HepG2 (cell line): ENCODE measurements around the gene POLDIP3.
"Not testable (repeated sequence)": the region's sequence is repeated elsewhere in the genome, so short reads cannot be mapped to it uniquely, and the experiment has no call there.

Source experiments
- ASH2L ChIP-seq: fragments of 300-600, 200-600 bp; sonication (generic); IDR thresholded peaks from 2 replicates; pipeline ENCODE4 v1.7.0; 2017; ENCODE audit warnings: low read depth, mild to moderate bottlenecking, moderate library complexity, mixed read lengths, low read length; ENCODE audit not compliant: insufficient read length
- HDAC6 ChIP-seq: fragments of 200-600 bp; sonication (generic); IDR thresholded peaks from 2 replicates; pipeline ENCODE4 v1.7.0; 2017; ENCODE audit warnings: mild to moderate bottlenecking, antibody characterized with exemption, low read length, low read depth
- KMT2B ChIP-seq: IDR thresholded peaks from 2 replicates; pipeline ENCODE4 v1.6.1; 2016; ENCODE audit warnings: missing genetic modification reagents, missing compliant biosample characterization
- POLR2A ChIP-seq, 2 experiments: IDR thresholded peaks; 2 replicates each; pipeline ENCODE4 v1.6.1; 2011; ENCODE audit warnings: low read depth in 2 of 2, low read length in 2 of 2, mild to moderate bottlenecking in 1 of 2, moderate library complexity in 1 of 2; ENCODE audit not compliant: insufficient read depth in 1 of 2
- TP53 ChIP-seq: sonication (generic); formaldehyde crosslinking; conservative IDR thresholded peaks from 2 replicates; pipeline ENCODE4 v1.4.0; 2020; ENCODE audit warnings: missing genetic modification reagents
- ZNF350 ChIP-seq: sonication (generic); formaldehyde crosslinking; IDR thresholded peaks from 2 replicates; pipeline ENCODE4 v1.4.0; 2020; ENCODE audit warnings: mild to moderate bottlenecking, low read depth, missing genetic modification reagents, borderline replicate concordance
- ZNF546 ChIP-seq: sonication (generic); formaldehyde crosslinking; conservative IDR thresholded peaks from 2 replicates; pipeline ENCODE4 v1.8.1; 2023; ENCODE audit warnings: mild to moderate bottlenecking, missing genetic modification reagents
- ZNF614 ChIP-seq: IDR thresholded peaks from 2 replicates; pipeline ENCODE4 v1.6.1; 2018; ENCODE audit warnings: missing biosample characterization, missing genetic modification reagents, inconsistent platforms, borderline replicate concordance
- TF ChIP-seq, protein P1 (sequence below): sonication (generic); formaldehyde crosslinking; IDR thresholded peaks from 2 replicates; pipeline ENCODE4 v1.9.0; 2022; ENCODE audit warnings: low read depth, missing genetic modification reagents
- TF ChIP-seq, protein P2 (sequence below), 2 experiments: fragments of 450-650 bp in 1 of 2; sonication (generic) in 1 of 2; formaldehyde crosslinking in 1 of 2; IDR thresholded peaks; 2 replicates each; pipeline versions ENCODE4 v1.6.1 to v1.8.0; 2016 to 2022; ENCODE audit warnings: antibody characterized with exemption in 1 of 2, mild to moderate bottlenecking in 1 of 2, missing genetic modification reagents in 1 of 2

DNA sequence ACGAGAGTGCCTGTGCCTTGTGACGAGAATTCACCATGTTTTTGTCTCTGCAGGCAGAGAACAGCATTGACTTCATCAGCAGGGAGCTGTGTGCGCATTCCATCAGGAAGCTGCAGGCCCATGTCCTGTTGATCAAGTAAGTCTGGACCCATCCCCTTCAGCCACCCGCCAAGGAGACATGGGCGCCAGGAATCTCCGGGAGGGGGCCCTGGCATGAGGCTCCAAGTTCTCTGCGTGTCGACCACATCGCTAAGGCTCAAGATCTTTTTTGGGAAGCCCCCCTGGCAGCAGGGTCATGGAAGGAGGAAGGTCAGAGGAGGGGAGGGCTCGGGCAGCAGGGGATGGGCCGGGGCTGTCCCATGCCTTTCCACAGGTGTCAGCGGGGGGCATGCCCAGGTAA lies 43.6 kb downstream of the POLDIP3 start:
- TF ChIP-seq HDAC6; ASH2L; TP53 (CRISPR knock-in tag); POLR2A (IDR thresholded peaks at IDR 0.05; ENCODE audit: insufficient read depth in 1 of 2, low read depth in 2 of 2, low read length in 2 of 2); KMT2B (CRISPR knock-in tag); ZNF546; ZNF614 (CRISPR knock-in tag); ZNF350: not testable (repeated sequence)
- TF ChIP-seq, protein P1, sequence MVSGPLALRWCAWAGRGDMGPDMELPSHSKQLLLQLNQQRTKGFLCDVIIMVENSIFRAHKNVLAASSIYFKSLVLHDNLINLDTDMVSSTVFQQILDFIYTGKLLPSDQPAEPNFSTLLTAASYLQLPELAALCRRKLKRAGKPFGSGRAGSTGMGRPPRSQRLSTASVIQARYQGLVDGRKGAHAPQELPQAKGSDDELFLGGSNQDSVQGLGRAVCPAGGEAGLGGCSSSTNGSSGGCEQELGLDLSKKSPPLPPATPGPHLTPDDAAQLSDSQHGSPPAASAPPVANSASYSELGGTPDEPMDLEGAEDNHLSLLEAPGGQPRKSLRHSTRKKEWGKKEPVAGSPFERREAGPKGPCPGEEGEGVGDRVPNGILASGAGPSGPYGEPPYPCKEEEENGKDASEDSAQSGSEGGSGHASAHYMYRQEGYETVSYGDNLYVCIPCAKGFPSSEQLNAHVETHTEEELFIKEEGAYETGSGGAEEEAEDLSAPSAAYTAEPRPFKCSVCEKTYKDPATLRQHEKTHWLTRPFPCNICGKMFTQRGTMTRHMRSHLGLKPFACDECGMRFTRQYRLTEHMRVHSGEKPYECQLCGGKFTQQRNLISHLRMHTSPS (CRISPR knock-in tag), result not testable (repeated sequence)
- TF ChIP-seq, protein P2, sequence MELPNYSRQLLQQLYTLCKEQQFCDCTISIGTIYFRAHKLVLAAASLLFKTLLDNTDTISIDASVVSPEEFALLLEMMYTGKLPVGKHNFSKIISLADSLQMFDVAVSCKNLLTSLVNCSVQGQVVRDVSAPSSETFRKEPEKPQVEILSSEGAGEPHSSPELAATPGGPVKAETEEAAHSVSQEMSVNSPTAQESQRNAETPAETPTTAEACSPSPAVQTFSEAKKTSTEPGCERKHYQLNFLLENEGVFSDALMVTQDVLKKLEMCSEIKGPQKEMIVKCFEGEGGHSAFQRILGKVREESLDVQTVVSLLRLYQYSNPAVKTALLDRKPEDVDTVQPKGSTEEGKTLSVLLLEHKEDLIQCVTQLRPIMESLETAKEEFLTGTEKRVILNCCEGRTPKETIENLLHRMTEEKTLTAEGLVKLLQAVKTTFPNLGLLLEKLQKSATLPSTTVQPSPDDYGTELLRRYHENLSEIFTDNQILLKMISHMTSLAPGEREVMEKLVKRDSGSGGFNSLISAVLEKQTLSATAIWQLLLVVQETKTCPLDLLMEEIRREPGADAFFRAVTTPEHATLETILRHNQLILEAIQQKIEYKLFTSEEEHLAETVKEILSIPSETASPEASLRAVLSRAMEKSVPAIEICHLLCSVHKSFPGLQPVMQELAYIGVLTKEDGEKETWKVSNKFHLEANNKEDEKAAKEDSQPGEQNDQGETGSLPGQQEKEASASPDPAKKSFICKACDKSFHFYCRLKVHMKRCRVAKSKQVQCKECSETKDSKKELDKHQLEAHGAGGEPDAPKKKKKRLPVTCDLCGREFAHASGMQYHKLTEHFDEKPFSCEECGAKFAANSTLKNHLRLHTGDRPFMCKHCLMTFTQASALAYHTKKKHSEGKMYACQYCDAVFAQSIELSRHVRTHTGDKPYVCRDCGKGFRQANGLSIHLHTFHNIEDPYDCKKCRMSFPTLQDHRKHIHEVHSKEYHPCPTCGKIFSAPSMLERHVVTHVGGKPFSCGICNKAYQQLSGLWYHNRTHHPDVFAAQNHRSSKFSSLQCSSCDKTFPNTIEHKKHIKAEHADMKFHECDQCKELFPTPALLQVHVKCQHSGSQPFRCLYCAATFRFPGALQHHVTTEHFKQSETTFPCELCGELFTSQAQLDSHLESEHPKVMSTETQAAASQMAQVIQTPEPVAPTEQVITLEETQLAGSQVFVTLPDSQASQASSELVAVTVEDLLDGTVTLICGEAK (IDR thresholded peaks at IDR 0.05), result not testable (repeated sequence)
- TF ChIP-seq, protein P2 (CRISPR knock-in tag; IDR thresholded peaks at IDR 0.05), result not testable (repeated sequence)
